SK-N-SH (cell line): ENCODE results near the gene TOX2. TPM values are rescaled to one million over a fixed set of nuclear protein-coding genes. Genes with fewer than 3 reads are reported as not detected.

Experiments used
- CTCF ChIA-PET: fragments of 300-600, 350-600 bp; formaldehyde crosslinking; extraction: SDS; loops from one replicate; lab custom pipeline; 2021; lab: Yijun Ruan, JAX
- POLR2A ChIA-PET: fragments of 350-600 bp; sonication (Branson Sonifier 250); formaldehyde crosslinking; extraction: SDS; loops from one replicate; lab custom pipeline; 2020; ENCODE audit warnings: antibody characterized with exemption, inconsistent platforms; lab: Yijun Ruan, JAX
- DNase-seq: peaks from one replicate; pipeline ENCODE4 v3.0.0; 2012
- H2AFZ ChIP-seq: fragments of 200-600 bp; sonication (generic); 2 replicates; pipeline ENCODE4 v1.8.1; 2016; ENCODE audit warnings: antibody characterized with exemption, mild to moderate bottlenecking, low read depth
- H3F3A ChIP-seq: fragments of 200-600 bp; sonication (generic); replicated peaks from 2 replicates; pipeline ENCODE3; 2016; ENCODE audit warnings: antibody characterized with exemption, mild to moderate bottlenecking; ENCODE audit not compliant: insufficient read depth
- H3K27ac ChIP-seq, 2 experiments: fragments of 200-500 bp in 1 of 2; fragments of 200-600 bp in 1 of 2; sonication (Bioruptor generic) in 1 of 2; sonication (generic), shearing (Covaris generic) in 1 of 2; 2 replicates each; pipeline versions ENCODE4 v1.5.1 to v1.6.1; 2014 to 2016; ENCODE audit warnings: low read depth in 2 of 2, inconsistent platforms in 1 of 2, low read length in 1 of 2, mild to moderate bottlenecking in 1 of 2, mixed read lengths in 1 of 2
- H3K27me3 ChIP-seq: fragments of 200-600 bp; sonication (generic), shearing (Covaris generic); 2 replicates; pipeline ENCODE4 v1.6.1; 2016; ENCODE audit warnings: mixed run types; ENCODE audit not compliant: insufficient read depth
- H3K36me3 ChIP-seq, 2 experiments: fragments of 200-500 bp in 1 of 2; fragments of 200-600 bp in 1 of 2; sonication (Bioruptor generic) in 1 of 2; sonication (generic) in 1 of 2; replicated peaks in 1 of 2; 2 replicates each; pipeline versions ENCODE3 to v1.5.1; 2014 to 2016; ENCODE audit warnings: low read length in 1 of 2, mild to moderate bottlenecking in 1 of 2; ENCODE audit not compliant: insufficient read depth in 2 of 2, control insufficient read depth in 1 of 2
- H3K4me1 ChIP-seq, 2 experiments: fragments of 200-500 bp in 1 of 2; fragments of 200-600 bp in 1 of 2; sonication (Bioruptor generic) in 1 of 2; sonication (generic), shearing (Covaris generic) in 1 of 2; 2 replicates each; pipeline versions ENCODE4 v1.5.1 to v1.6.1; 2014 to 2016; ENCODE audit warnings: low read depth in 1 of 2, low read length in 1 of 2, mixed run types in 1 of 2; ENCODE audit not compliant: insufficient read depth in 2 of 2, control insufficient read depth in 1 of 2
- H3K4me2 ChIP-seq: fragments of 200-600 bp; sonication (generic), shearing (Covaris generic); 2 replicates; pipeline ENCODE4 v1.6.1; 2017; ENCODE audit warnings: mixed run types
- H3K4me3 ChIP-seq, 2 experiments: fragments of 200-500 bp in 1 of 2; fragments of 200-600 bp in 1 of 2; sonication (Bioruptor generic) in 1 of 2; sonication (generic), shearing (Covaris generic) in 1 of 2; 2 replicates each; pipeline versions ENCODE4 v1.5.1 to v1.8.1; 2014 to 2016; ENCODE audit warnings: low read depth in 2 of 2, inconsistent platforms in 1 of 2, low read length in 1 of 2, mild to moderate bottlenecking in 1 of 2, mixed read lengths in 1 of 2, moderate library complexity in 1 of 2
- H3K79me2 ChIP-seq: fragments of 200-600 bp; sonication (generic); 2 replicates; pipeline ENCODE4 v1.8.1; 2017; ENCODE audit warnings: mild to moderate bottlenecking; ENCODE audit not compliant: insufficient read depth
- H3K9ac ChIP-seq: fragments of 200-600 bp; sonication (generic); 2 replicates; pipeline ENCODE4 v1.6.1; 2017; ENCODE audit warnings: mixed run types
- H3K9me2 ChIP-seq: fragments of 200-600 bp; sonication (generic); 2 replicates; pipeline ENCODE4 v1.6.1; 2017; ENCODE audit warnings: mixed run types
- H3K9me3 ChIP-seq: fragments of 200-600 bp; sonication (generic); 2 replicates; pipeline ENCODE4 v1.6.1; 2017; ENCODE audit warnings: mixed run types, mild to moderate bottlenecking, moderate library complexity
- H4K20me1 ChIP-seq: fragments of 200-600 bp; sonication (generic); 2 replicates; pipeline ENCODE4 v1.6.1; 2017; ENCODE audit warnings: mild to moderate bottlenecking, mixed run types; ENCODE audit not compliant: insufficient read depth
- CHD2 ChIP-seq: fragments of 150-350 bp; IDR thresholded peaks from 2 replicates; pipeline ENCODE4 v1.6.1; 2018; ENCODE audit warnings: low read length; ENCODE audit not compliant: partially characterized antibody
- CTCF ChIP-seq: fragments of 200-600 bp; sonication (generic); IDR thresholded peaks from 2 replicates; pipeline ENCODE4 v1.6.1; 2017; ENCODE audit warnings: antibody characterized with exemption, mild to moderate bottlenecking, moderate library complexity
- EP300 ChIP-seq, 2 experiments: IDR thresholded peaks; 2 replicates each; pipeline versions ENCODE4 v1.4.0 to v1.6.1; 2012; ENCODE audit warnings: borderline replicate concordance in 1 of 2, low read depth in 1 of 2, low read length in 1 of 2
- FOXJ3 ChIP-seq: sonication (generic); formaldehyde crosslinking; IDR thresholded peaks from 2 replicates; pipeline ENCODE4 v1.5.1; 2020; ENCODE audit warnings: mild to moderate bottlenecking, missing genetic modification reagents
- FOXM1 ChIP-seq: IDR thresholded peaks from 2 replicates; pipeline ENCODE4 v1.4.0; 2012; ENCODE audit warnings: low read depth, mild to moderate bottlenecking
- IRF3 ChIP-seq: fragments of 150-350 bp; IDR thresholded peaks from 2 replicates; pipeline ENCODE4 v1.6.1; 2016; ENCODE audit warnings: mild to moderate bottlenecking, low read depth, low read length
- MAX ChIP-seq: IDR thresholded peaks from 2 replicates; pipeline ENCODE4 v1.4.0; 2012; ENCODE audit warnings: low read depth
- NFIC ChIP-seq: IDR thresholded peaks from 2 replicates; pipeline ENCODE4 v1.4.0; 2012; ENCODE audit warnings: borderline replicate concordance
- RAD21 ChIP-seq: IDR thresholded peaks from 2 replicates; pipeline ENCODE4 v1.6.1; 2012; ENCODE audit warnings: mild to moderate bottlenecking, low read length
- RCOR1 ChIP-seq: fragments of 150-350 bp; IDR thresholded peaks from 2 replicates; pipeline ENCODE4 v1.6.1; 2017; ENCODE audit warnings: antibody characterized with exemption, low read length
- SMC3 ChIP-seq: IDR thresholded peaks from 2 replicates; pipeline ENCODE4 v1.6.1; 2012; ENCODE audit warnings: low read depth, low read length, improper control_type of control experiment
- TEAD4 ChIP-seq: IDR thresholded peaks from 2 replicates; pipeline ENCODE4 v1.4.0; 2012; ENCODE audit warnings: mild to moderate bottlenecking, borderline replicate concordance; ENCODE audit not compliant: insufficient read depth
- ZBTB33 ChIP-seq: IDR thresholded peaks from 2 replicates; pipeline ENCODE4 v1.4.0; 2012; ENCODE audit warnings: low read depth, borderline replicate concordance
- WGBS: methylation state at CpG from one replicate; pipeline ENCODE4 v1.1.6; 2017; ENCODE audit warnings: low lambda C conversion rate; 5-methylcytosine and 5-hydroxymethylcytosine counted together
- polyA plus RNA-seq, 3 experiments: library from polyadenylated mRNA; depleted of rRNA; stranded (reverse); fragments of >200 nt; gene quantifications; 2 replicates each; pipeline ENCODE4 v1.2.3, GENCODE V29; 2012
- TF ChIP-seq, protein P1 (sequence below): fragments of 150-350 bp; IDR thresholded peaks from 2 replicates; pipeline ENCODE4 v1.6.1; 2017; ENCODE audit warnings: antibody characterized with exemption, low read length, low read depth, borderline replicate concordance
- TF ChIP-seq, protein P2 (sequence below): IDR thresholded peaks from 2 replicates; pipeline ENCODE4 v1.6.1; 2012; ENCODE audit warnings: mild to moderate bottlenecking, low read depth, low read length, moderate library complexity
- TF ChIP-seq, protein P3 (sequence below): IDR thresholded peaks from 2 replicates; pipeline ENCODE4 v1.4.0; 2012; ENCODE audit warnings: low read depth, borderline replicate concordance

Gene TOX2
- polyA plus RNA-seq, 1 of the 3 experiments (the other 2 are of a cell fraction), result 15.4 TPM

GRCh38 chr20:43923322-43923721, 8.7 kb downstream of the TOX2 start:
- H3K9me2 ChIP-seq, result no peaks in the 10 kb centered on the region
- H3K27me3 ChIP-seq, result no peaks in the 10 kb centered on the region
- peaks cover 9% of the 10 kb centered on the region for H3K79me2 ChIP-seq
- no peak overlapping the region for H3K27ac ChIP-seq
- peaks cover 27 to 44% of the 10 kb centered on the region in 2 experiments; a peak in 3 of 4 replicates for H3K4me1 ChIP-seq
- H3K36me3 ChIP-seq, result no peaks in the 10 kb centered on the region
- H3K9ac ChIP-seq, result no peak overlapping the region
- WGBS, result 67% methylated on average over 2 of the region's 3 CpGs
- H3K4me2 ChIP-seq, result no peak overlapping the region
- ChIA-PET CTCF (interaction anchor here (1.3 kb wide), 1 partner anchor 154 kb away, joined by 3 read pairs; no protein-coding TSS in a partner anchor), POLR2A (no interaction called here)
- H3K9me3 ChIP-seq, result no peaks in the 10 kb centered on the region
- no peak overlapping the region for H3K4me3 ChIP-seq
- H4K20me1 ChIP-seq, result no peaks in the 10 kb centered on the region
- TF ChIP-seq EP300 (IDR thresholded peaks at IDR 0.05; ENCODE audit: borderline replicate concordance in 1 of 2, low read depth in 1 of 2, low read length in 1 of 2) (no peak), FOXM1 (no peak), ZBTB33 (no peak), SMC3 (no peak)
- TF ChIP-seq, all 33 proteins: peak for 0
- no peak for DNase-seq
- H2AFZ ChIP-seq, result no peak overlapping the region
- peaks cover 7% of the 10 kb centered on the region for H3F3A ChIP-seq

DNA sequence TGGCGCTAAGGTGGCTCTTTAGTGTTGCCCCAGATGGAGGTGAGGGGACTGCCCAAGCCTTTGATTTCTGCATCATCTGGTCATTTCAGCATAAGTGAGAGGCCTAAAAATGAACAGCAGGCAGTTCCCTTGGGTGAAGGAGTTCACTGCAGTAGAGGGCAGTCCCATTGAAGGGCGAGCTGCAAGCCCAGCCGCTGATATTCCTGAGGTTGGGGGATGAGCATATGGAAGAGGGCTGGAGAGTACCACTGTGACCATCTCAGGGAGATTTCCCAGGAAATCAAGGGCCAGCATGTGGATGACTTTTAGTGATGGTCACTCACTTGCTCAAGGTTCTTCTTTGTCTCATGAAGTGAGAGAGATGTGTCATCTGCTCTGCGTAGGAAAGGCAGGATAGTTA, 9.3 kb downstream of the TOX2 start:
- H2AFZ ChIP-seq, result no peak overlapping the region
- no peak overlapping the region for H3K4me2 ChIP-seq
- peaks cover 28 to 50% of the 10 kb centered on the region in 2 experiments; a peak in 3 of 4 replicates for H3K4me1 ChIP-seq
- H4K20me1 ChIP-seq, result no peaks in the 10 kb centered on the region
- 100% methylated on average over 4 of the region's 4 CpGs for WGBS
- CTCF ChIA-PET, result interaction anchor here (0.9 to 1.3 kb wide), 3 partner anchors 151 to 168 kb away, joined by 3 read pairs; no protein-coding TSS in a partner anchor
- H3F3A ChIP-seq, result peaks cover 2% of the 10 kb centered on the region
- no peaks in the 10 kb centered on the region for H3K9me2 ChIP-seq
- DNase-seq, result no peak
- H3K79me2 ChIP-seq, result peaks cover 9% of the 10 kb centered on the region
- POLR2A ChIA-PET, result interaction anchor here (1.2 kb wide), 1 partner anchor 17 kb away, joined by 4 read pairs; no protein-coding TSS in a partner anchor
- H3K9ac ChIP-seq, result no peak overlapping the region
- no peaks in the 10 kb centered on the region for H3K9me3 ChIP-seq
- no peaks in the 10 kb centered on the region for H3K36me3 ChIP-seq
- H3K27ac ChIP-seq, result no peak overlapping the region
- no peak overlapping the region for H3K4me3 ChIP-seq
- H3K27me3 ChIP-seq, result no peaks in the 10 kb centered on the region
- no peak for TF ChIP-seq RAD21
- TF ChIP-seq CTCF, result no peak
- no peak for TF ChIP-seq IRF3
- TF ChIP-seq CHD2, result no peak
- TF ChIP-seq, protein P1, sequence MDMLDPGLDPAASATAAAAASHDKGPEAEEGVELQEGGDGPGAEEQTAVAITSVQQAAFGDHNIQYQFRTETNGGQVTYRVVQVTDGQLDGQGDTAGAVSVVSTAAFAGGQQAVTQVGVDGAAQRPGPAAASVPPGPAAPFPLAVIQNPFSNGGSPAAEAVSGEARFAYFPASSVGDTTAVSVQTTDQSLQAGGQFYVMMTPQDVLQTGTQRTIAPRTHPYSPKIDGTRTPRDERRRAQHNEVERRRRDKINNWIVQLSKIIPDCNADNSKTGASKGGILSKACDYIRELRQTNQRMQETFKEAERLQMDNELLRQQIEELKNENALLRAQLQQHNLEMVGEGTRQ, result no peak
- no peak for TF ChIP-seq NFIC
- no peak for TF ChIP-seq RCOR1
- no peak for TF ChIP-seq MAX
- TF ChIP-seq, protein P2, sequence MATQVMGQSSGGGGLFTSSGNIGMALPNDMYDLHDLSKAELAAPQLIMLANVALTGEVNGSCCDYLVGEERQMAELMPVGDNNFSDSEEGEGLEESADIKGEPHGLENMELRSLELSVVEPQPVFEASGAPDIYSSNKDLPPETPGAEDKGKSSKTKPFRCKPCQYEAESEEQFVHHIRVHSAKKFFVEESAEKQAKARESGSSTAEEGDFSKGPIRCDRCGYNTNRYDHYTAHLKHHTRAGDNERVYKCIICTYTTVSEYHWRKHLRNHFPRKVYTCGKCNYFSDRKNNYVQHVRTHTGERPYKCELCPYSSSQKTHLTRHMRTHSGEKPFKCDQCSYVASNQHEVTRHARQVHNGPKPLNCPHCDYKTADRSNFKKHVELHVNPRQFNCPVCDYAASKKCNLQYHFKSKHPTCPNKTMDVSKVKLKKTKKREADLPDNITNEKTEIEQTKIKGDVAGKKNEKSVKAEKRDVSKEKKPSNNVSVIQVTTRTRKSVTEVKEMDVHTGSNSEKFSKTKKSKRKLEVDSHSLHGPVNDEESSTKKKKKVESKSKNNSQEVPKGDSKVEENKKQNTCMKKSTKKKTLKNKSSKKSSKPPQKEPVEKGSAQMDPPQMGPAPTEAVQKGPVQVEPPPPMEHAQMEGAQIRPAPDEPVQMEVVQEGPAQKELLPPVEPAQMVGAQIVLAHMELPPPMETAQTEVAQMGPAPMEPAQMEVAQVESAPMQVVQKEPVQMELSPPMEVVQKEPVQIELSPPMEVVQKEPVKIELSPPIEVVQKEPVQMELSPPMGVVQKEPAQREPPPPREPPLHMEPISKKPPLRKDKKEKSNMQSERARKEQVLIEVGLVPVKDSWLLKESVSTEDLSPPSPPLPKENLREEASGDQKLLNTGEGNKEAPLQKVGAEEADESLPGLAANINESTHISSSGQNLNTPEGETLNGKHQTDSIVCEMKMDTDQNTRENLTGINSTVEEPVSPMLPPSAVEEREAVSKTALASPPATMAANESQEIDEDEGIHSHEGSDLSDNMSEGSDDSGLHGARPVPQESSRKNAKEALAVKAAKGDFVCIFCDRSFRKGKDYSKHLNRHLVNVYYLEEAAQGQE, result no peak
- TF ChIP-seq, protein P3, sequence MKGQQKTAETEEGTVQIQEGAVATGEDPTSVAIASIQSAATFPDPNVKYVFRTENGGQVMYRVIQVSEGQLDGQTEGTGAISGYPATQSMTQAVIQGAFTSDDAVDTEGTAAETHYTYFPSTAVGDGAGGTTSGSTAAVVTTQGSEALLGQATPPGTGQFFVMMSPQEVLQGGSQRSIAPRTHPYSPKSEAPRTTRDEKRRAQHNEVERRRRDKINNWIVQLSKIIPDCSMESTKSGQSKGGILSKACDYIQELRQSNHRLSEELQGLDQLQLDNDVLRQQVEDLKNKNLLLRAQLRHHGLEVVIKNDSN, result no peak
- no peak for TF ChIP-seq TEAD4
- TF ChIP-seq FOXJ3 (CRISPR knock-in tag), result no peak
